ENCODE results near the gene NEK4. TPM values are rescaled to one million over a fixed set of nuclear protein-coding genes. Genes with fewer than 3 reads are reported as not detected.
A peak's percentile ranks its signal among the peaks of the same experiment; 100 is the strongest.
"Not testable (repeated sequence)": the region's sequence is repeated elsewhere in the genome, so short reads cannot be mapped to it uniquely, and the experiment has no call there.

The NEK4 gene
- total and polyA plus RNA-seq, 12 donors: 4.9 to 43.9 (median 27.4) TPM

DNA sequence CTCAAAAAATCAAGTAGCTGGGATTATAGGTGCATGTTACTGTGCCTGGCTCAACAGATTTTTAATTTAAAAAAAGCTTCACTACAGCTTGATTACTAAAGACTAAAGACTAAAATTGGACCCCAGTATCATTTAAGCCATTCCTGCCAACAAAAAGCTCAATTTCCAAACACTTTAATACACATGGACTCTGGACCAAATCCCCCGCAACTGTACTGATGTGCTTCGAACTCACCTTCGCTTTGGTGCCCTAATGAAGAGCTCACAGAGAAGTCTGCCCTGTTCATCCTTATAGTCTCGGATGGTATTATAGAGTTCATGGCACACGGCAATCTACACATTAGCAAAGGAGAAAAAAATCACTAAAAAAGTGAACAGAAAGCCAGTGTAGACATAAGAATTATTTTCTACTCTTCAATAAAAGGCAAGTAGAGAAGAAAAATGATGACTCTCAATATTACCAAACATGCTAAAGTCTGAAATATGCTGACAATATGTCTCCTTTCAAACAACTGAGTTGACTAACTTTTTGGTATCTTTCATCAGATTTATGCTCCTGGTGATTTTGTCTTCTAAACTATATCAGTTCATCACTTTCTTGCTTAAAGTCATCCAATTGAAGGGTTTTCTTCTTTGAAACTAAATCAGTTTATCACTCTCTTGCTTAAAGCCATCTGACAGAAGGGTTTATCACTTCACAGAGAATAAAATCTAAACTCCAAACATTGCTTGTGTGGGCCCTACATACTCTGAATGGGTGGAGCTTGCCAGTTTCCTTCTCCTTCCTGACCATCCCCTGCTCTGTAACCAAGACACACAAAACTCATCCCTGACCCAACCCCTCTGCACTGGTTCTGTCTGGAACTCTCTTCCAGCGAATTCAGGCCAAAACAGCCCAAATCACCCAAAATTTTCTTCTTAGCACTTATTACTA, 92.2 kb downstream of the NEK4 start:
- WGBS, 4 donors: 91 to 98% (median 96%) methylated on average over 6 of the region's 6 CpGs
- Histone ChIP-seq H3K27me3 (no peaks in the 10 kb centered on the region), H3K4me1 (replicated peaks in 1 of 2) (peaks cover 18 to 39% of the 10 kb centered on the region in 2 donors), H3K4me3 (no peak overlapping the region), H3K27ac (no peak overlapping the region), H3K36me3 (replicated peaks in 1 of 2) (peaks cover 0 to 39% of the 10 kb centered on the region in 2 donors), H3K9me3 (replicated peaks in 1 of 3) (no peaks in the 10 kb centered on the region)
- TF ChIP-seq, protein P1, sequence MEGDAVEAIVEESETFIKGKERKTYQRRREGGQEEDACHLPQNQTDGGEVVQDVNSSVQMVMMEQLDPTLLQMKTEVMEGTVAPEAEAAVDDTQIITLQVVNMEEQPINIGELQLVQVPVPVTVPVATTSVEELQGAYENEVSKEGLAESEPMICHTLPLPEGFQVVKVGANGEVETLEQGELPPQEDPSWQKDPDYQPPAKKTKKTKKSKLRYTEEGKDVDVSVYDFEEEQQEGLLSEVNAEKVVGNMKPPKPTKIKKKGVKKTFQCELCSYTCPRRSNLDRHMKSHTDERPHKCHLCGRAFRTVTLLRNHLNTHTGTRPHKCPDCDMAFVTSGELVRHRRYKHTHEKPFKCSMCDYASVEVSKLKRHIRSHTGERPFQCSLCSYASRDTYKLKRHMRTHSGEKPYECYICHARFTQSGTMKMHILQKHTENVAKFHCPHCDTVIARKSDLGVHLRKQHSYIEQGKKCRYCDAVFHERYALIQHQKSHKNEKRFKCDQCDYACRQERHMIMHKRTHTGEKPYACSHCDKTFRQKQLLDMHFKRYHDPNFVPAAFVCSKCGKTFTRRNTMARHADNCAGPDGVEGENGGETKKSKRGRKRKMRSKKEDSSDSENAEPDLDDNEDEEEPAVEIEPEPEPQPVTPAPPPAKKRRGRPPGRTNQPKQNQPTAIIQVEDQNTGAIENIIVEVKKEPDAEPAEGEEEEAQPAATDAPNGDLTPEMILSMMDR (IDR thresholded peaks at IDR 0.05): no peak
- no peak for TF ChIP-seq POLR2A (IDR thresholded peaks at IDR 0.05)
- DNase-seq: no peak
- intact Hi-C loops (cut with DNase I): no loop called here

DNA sequence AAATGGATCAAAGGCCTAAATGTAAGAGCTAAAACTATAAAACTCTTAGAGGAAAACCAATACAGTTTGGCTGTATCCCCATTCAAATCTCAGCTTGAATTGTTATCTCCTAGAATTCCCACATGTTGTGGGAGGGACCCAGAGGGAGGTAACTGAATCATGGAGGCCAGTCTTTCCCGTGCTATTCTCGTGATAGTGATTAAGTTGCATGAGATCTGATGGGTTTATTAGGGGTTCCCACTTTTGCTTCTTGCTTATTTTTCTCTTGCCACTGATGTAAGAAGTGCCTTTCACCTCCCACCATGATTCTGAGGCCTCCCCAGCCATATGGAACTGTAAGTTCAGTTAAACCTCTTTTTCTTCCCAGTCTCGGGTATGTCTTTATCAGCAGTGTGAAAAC, 94.5 kb downstream of the NEK4 start:
- peaks cover 2 to 26% of the 10 kb centered on the region in 2 donors for H3K4me1 ChIP-seq (replicated peaks in 1 of 2)
- H3K27me3 ChIP-seq; H3K9me3 ChIP-seq (replicated peaks in 1 of 3); intact Hi-C loops (cut with DNase I); H3K27ac ChIP-seq; DNase-seq; H3K4me3 ChIP-seq: not testable (repeated sequence)
- H3K36me3 ChIP-seq (replicated peaks in 1 of 2): peaks cover 0 to 61% of the 10 kb centered on the region in 2 donors
- 59 to 87% (median 78%) methylated on average over 3 of the region's 3 CpGs for WGBS, 4 donors

DNA sequence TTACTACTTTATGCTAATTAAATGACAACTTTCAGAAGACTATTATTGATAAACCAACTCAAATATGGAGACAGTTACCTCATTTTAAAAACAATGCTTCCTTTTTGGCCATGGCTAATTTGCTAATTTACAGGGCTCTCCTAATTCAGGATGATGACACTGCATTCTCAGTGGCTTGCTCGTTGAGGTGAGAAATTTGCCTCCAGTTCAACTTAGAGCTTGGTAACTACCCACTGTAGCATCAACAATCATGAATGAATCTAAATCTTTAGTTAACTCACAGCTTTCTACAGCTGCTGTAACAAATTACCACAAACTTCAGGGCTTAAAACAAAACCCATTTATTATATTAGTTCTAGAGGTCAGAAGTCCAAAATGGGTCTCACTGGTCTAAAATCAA, 99.1 kb downstream of the NEK4 start:
- Histone ChIP-seq H3K27me3 (no peaks in the 10 kb centered on the region), H3K9me3 (replicated peaks in 1 of 3) (no peaks in the 10 kb centered on the region), H3K4me1 (replicated peaks in 1 of 2) (peaks cover 7 to 24% of the 10 kb centered on the region in 2 donors), H3K36me3 (replicated peaks in 1 of 2) (peaks cover 0 to 52% of the 10 kb centered on the region in 2 donors), H3K27ac (peak overlapping the region in 3 of 5 donors; percentile 55 to 85 (median 75)), H3K4me3 (no peak overlapping the region)
- WGBS, 4 donors: 67 to 76% (median 73%) methylated on average over 1 of the region's 1 CpG
- TF ChIP-seq POLR2A (IDR thresholded peaks at IDR 0.05): no peak
- TF ChIP-seq, protein P1 (IDR thresholded peaks at IDR 0.05): no peak
- no peak for DNase-seq
- intact Hi-C loops (cut with DNase I): no loop called here

DNA sequence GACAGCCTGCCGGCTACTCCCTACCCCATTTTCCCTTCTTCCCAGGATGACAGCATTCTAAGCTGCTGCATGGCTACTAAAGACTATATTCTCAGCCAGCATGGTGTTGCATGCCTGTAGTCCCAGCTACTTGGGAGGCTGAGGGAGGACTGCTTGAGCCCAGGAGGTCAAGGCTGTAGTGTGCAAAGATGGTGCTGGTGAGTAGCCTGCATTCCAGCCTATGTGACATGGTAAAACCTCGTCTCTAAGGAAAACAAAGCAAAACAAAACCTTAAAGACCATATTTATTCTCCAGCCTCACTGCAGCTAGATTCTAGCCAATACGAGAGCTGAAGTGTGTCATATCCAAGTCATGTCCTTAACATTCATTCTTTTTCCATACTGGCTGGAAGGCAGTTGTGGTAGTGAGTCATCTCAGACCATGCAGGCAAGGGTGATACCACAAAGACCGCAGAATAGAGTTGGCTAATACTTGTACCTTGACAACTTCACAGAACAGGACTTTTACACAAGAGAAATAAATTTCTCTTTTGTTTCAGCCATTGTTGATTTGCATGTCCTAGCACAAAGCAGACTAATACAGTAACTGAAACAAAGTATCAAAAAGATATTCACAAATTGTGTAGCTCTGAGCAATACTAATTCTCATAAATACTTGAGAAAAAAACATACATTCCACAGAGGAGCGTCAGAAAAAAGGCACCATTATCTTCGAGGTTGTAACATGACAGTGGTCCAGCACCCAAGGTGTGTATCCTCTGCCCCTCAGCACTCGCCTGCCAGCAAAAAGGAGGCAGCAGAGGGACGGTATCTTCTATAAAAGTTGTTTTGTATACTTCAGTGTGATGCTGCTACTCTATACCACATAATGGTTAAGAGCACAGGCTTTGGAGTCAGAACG, 99.9 kb downstream of the NEK4 start:
- H3K4me1 ChIP-seq (replicated peaks in 1 of 2): peaks cover 7 to 24% of the 10 kb centered on the region in 2 donors
- peaks cover 0 to 53% of the 10 kb centered on the region in 2 donors for H3K36me3 ChIP-seq (replicated peaks in 1 of 2)
- DNase-seq: peak; percentile 42 to 80 (median 68)
- TF ChIP-seq, protein P1 (IDR thresholded peaks at IDR 0.05): no peak
- peak in 1 of 2 donors; percentile 31 for TF ChIP-seq POLR2A (IDR thresholded peaks at IDR 0.05)
- WGBS, 4 donors: 60 to 66% (median 64%) methylated on average over 8 to 9 of the region's 9 CpGs
- H3K27ac ChIP-seq: peak overlapping the region in 4 of 5 donors; percentile 39 to 85 (median 65)
- intact Hi-C loops (cut with DNase I): no loop called here
- no peak overlapping the region for H3K4me3 ChIP-seq
- no peaks in the 10 kb centered on the region for H3K27me3 ChIP-seq
- H3K9me3 ChIP-seq (replicated peaks in 1 of 3): no peaks in the 10 kb centered on the region

All from adrenal gland (tissue), 12 donors.